Middle frontal gyrus (tissue), 1 donor: ENCODE data around the gene NUPR2.
A peak's percentile ranks its signal among the peaks of the same experiment; 100 is the strongest.
"Not testable (repeated sequence)": the region's sequence is repeated elsewhere in the genome, so short reads cannot be mapped to it uniquely, and the experiment has no call there.

Experiments used
- DNase-seq: peaks from one replicate; pipeline ENCODE4 v3.0.0-alpha.2; 2015; ENCODE audit warnings: low spot score; ENCODE audit errors: extremely low spot score

Gene NUPR2

DNA sequence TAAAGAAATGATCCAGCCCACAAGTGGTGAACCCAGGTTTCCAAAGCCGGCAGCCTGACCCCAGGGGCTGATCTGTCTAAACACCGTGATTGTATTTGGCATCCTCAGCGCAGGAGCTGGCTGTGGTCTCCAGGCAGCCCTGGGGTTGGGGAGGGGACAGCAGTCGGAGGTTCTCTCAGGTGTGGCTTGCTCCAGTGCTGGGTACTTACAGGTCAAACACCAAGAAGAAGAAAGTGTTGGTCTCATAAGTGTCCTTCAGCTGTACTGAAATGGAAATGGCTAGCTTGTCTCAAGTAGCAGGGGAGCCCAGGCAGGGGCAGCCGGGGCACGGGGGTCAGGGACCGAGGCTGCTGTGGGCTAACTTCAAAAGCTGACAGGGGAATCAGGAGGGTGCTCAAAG, 29.5 kb downstream of the NUPR2 start:
- no peak for DNase-seq

DNA sequence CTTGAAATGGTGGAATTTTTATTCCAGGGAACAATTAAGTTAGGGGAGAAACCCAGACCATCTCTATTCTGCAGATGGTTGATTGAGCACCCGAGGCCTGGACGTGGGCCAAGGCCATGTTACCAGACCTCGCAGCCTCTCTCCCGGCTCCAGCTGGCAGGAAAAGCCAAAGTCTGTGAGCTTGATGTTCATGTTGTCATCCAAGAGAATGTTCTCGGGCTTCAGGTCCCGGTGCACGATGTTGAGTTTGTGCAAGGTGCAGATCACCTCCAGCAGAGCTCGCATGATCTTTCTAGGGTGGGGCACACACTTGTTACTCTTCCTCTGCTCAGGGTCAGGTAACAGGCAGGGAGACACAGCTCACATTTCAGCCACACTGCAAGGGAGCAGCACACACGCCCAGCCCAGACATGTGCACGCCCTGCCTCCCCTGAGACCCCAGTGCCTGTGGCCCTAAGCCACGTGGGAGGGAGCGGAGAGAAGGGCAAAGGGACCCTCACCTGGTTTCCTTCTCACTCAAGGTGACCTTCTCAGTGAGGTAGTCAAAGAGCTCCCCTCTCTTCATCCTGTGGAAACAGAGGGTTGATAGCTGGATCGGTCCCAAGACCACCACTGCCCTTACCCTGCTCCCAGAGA, 32.9 kb downstream of the NUPR2 start:
- DNase-seq: no peak

DNA sequence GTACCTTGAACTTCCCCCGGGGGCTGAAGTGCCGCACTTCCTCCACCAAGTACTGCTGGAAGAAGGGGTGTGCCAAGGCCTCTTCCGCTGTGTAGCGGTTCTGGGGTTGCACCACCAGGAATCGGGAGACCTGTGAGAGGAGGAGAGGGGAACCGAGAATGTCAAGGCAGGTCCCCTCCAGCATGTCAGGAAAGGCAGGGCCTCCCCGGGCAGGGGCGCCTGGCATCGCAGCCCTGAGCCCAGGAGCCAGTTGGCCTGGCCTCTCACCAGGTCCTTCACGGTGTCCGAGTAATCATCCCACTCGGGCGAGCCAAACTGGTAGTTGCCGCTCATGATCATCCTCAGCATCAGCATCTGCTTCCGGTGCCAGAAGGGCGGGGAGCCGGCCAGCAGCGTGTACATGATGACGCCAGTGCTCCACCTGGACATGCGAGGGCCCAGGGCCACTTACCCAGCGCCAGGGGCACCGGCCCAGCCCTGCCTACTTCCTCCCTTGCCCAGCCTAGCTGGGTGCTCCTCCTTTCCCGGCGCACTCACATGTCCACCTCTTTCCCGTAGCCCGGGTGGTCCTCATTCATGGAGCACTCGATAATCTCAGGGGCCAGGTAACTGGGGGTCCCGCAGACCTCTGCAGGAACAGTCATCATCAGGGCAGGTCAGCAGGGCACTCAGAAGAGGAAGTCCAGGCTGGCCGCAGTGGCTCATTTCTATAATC, 34.4 kb downstream of the NUPR2 start:
- DNase-seq: no peak

DNA sequence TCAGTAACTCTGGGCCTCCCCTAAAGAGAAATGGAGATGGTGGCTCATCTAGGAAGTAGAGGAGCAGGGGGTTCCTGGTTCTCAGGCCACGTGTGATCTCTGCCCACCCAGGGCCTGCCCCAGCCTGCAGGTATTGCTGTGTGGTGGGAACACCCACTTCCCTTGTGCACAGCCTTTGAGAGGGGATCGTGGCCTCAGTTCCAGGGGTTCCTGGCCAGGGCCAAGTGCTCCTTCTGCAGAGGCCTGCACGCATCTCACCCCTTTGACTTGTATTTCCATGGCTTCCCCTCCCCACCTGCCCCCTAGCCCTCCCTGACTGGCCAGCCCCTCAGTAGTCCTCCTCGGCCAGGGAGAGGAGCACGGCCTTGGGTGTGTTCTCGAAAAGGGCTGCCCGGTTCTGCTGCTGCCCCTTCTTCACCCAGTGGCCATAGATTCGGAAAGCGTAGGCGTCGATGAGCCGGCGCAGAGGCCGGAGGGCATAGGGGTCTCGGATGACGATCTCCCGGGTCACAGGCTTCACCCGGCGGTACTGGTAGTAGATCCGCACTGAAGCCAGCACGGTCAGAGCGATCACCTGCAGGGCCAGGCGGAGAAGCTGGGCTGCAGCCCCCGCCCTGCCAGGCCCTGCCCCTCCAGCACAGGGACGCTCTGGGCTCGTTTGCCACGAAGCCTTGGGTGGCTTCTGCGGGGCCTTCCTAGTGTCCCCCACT, 35.3 kb downstream of the NUPR2 start:
- not testable (repeated sequence) for DNase-seq

DNA sequence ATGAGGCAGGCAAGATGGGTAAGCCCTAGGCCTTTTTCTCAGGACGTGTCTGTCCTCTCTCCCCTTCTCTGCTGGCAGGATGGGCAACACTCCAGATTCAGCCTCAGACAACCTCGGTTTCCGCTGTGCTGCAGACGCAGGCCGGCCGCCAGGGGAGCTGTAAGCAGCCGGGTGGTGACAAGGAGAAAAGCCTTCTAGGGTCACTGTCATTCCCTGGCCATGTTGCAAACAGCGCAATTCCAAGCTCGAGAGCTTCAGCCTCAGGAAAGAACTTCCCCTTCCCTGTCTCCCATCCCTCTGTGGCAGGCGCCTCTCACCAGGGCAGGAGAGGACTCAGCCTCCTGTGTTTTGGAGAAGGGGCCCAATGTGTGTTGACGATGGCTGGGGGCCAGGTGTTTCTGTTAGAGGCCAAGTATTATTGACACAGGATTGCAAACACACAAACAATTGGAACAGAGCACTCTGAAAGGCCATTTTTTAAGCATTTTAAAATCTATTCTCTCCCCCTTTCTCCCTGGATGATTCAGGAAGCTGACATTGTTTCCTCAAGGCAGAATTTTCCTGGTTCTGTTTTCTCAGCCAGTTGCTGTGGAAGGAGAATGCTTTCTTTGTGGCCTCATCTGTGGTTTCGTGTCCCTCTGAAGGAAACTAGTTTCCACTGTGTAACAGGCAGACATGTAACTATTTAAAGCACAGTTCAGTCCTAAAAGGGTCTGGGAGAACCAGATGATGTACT, 36.6 kb downstream of the NUPR2 start:
- peak; percentile 24 for DNase-seq

DNA sequence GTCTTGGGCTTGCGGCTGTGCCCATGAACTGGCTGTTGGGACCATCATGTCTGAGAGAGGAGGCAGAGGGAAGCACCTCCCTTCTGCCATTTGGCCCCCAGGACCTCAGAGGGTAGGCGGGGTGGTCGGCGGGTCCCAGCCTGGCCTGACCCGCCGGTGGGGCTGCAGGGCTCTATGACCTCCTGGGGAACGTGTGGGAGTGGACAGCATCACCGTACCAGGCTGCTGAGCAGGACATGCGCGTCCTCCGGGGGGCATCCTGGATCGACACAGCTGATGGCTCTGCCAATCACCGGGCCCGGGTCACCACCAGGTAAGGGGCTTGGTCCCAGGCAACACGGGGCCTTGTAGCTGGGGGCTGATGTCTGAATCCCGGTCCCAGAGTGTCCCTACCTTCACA, 38.0 kb downstream of the NUPR2 start:
- no peak for DNase-seq

DNA sequence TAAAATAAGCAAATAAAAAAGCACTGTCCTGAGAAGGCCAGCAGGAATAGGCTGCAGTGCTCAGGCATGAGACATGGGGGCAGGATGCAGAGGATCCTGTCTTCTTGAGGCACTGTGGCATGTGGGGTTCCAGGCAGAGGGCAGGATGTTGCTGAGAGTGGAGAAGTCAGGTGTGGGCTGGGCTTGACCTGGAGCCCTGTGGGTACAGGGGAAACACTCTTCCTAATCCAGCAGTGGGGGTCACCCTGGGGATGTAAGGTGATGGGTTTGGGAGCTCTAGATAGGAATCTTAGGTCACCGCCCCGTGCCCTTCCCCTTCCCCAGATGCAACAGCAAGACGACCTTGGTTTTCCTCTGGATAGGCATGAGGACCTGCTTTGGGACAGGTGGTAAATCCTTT, 38.5 kb downstream of the NUPR2 start:
- no peak for DNase-seq

DNA sequence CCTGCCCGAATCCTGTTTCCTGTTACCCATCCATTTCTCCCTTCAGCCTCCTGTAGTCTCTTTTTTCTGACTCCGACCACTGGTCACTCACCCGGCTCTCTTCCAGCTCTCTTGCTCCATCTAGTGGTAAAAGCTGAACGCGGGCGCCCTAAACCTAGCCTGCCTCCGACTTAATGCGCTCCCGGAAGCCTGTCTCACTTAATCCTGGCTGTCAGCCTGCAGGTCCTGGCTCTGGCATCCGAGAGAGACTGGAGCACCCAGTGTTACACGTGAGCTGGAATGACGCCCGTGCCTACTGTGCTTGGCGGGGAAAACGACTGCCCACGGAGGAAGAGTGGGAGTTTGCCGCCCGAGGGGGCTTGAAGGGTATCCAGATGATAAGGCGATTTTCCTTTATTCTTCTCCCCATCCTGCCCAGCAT, 41.8 kb downstream of the NUPR2 start:
- DNase-seq: peak; percentile 46

DNA sequence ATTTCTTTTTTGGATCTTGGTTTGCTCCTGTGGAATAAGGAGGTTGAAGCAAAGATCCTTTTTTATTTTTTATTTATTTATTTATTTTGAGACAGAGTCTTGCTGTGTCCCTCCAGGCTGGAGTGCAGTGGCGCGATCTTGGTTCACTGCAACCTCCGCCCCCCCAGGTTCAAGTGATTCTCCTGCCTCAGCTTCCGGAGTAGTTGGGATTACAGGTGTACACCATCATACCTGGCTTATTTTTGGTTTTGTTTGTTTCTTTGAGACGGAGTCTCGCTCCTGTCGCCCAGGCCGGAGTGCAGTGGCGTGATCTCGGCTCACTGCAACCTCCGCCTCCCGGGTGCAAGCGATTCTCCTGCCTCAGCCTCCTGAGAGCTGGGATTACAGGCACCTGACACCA, 49.8 kb downstream of the NUPR2 start:
- not testable (repeated sequence) for DNase-seq
